Measurements from ENCODE around the gene FARS2.

Gene FARS2

DNA sequence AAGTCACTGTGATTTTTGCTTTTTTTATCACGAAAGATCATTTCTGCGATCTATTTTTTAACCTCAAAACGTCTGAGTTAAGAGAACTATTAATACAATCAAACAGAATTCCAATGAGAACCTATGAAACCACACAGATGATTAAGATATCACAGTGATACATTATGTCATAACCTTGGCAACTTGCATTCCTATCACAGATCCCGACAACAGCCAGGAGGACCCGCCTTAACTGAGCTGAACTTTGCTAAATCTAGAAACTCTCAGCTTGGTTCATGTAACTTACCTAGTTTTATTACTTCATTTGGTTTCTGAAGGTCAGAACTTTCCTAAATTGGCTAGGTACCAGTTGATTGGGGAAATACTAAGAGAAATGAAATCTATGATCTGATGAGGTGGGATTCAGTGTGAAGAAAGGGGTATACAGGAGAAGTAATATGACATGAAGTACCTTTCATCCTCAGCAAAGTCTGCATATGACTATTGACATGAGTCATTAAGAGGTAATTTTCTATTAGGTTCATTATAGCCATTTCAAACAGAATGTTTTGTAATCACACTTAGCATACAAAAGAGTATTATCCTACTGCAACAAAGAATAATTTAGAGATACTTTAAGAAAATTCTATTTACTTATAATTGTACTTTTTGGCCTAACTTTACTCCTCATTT lies 11.7 kb upstream of the FARS2 start:
- DNase-seq: no peak

DNA sequence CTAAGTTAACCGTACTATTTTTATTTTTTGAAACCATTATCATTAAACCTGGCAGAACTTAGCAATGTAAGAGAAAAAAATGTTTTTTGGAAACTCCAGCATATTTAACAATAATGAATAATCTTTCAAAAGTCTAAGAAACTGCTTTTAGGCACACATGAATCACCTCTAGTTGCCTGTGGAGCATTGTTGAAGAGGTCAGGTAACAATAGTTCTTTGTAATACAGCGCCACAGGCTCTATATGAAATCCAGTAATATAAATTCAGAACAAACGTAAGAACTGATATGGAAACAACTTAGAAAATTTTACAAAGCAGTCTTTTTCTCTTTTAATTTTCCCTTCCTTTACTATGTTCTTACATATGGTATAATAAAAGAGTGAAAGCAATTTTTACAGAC lies 10.9 kb upstream of the FARS2 start:
- DNase-seq: no peak

DNA sequence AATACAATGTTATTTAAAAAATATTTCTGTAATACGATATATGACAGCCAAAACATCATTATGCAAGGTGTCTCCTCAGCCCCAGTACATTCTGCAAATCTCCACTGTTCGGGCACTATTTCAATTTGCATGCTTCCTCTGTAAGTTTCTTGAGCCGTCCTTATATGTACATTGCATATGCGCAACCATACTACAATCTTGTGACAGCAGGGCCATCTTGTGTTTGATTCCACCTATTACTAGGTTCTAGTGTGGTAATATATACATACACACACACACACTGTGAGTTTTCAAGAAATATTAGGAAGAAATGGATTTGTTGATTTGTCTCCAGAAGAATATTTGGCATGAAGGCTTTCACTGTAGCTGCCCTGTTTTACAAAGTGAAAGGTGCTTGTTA lies 10.4 kb upstream of the FARS2 start:
- DNase-seq: no peak

- DNase-seq: no peak
Measured at GRCh38 chr6:5256952-5257351, 4.4 kb upstream of the FARS2 start.

DNA sequence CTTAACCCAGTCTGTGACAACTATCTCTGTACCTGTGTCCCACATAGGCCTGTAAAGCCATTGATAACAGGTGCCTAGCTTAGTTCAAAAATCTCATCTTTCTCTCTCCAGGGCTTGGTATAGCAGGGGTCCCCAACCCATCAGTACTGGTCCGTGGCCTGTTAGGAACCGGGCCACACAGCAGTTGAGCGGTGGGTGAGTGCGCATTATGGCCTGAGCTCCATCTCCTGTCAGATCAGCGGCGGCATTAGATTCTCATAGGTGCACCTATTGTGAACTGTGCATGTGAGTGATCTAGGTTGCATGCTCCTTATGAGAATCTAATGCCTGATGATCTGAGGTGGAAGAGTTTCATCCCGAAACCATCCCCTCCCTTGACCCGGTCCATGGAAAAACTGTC lies 3.9 kb upstream of the FARS2 start:
- DNase-seq: no peak

DNA sequence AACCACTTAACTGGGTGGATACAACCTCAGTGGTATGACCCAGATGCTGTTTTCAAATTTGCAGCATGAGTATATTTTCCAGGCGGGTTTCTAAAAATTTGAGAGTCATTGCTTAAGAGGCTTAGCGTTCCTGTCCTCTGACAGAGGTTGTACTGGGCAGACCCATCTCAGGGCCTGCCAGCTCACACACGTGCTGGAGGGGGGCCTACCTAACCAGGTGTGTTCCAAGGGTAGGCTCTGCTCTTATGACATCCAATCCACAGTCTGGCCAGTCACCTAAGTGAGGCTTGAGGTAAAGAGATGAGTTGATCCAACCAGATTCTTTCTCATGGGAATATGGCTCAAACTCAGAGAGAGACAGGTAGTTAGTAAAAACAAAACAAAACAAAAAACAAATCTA lies 1.9 kb upstream of the FARS2 start:
- no peak for DNase-seq

- peak; percentile 82 for DNase-seq
Measured at GRCh38 chr6:5260111-5260620, 1.1 kb upstream of the FARS2 start.

DNA sequence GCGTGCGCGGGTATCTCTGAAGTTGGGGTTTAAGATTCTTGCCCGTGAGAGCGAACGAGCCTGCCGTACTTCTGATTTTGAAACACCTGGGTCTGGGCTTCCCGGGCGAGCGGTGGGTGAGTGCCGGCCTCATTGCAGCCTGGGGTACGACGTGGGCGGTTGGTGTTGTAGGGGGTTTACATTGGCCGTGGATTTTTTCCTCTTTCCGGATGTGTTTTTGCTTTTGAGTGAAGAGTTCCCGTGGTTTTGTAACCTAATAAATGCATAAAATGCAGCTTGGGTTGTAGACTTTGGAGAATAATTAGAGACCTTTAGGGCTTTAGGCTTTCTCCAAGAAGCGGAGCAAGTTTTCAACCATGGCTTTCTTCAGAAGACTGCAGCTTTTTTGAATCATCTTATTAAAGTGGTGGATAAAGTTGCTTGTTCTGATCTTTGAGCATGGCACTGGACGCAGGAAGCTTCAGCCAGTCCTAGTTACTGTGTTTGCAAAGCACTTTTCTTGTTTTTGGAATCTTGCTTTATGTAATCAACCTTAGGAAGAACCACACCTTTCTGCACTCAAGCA lies 314 bp downstream of the FARS2 start:
- DNase-seq: no peak

- no peak for DNase-seq
Measured at GRCh38 chr6:5266423-5266822, 5.1 kb downstream of the FARS2 start.

DNA sequence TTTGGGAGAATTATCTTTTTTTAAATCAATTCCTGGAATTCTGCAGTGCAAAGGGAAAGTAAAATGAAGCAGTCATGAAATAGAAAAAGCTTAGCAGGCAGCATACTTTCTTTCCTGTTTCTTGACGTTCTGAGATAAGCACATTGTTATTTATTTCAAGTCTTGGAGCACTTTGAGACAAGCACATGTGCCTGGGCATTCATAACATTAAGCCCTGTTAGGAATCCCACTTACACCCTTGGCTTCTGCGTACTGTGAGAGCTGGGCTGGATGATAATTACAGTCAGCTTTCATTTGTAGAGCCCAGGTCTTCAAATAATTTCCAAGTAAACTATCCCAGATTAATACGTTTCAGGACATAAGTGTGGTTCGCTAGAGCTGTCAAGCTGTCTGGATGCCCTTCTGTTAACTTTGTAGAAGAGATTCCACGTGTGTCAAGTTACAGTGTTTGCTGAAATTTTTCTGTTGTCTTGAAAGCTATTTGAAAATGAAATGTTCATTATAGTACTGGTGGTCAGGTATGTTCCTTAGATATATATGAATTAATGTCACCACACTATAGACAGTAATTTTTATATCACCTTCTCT lies 8.9 kb downstream of the FARS2 start:
- DNase-seq: no peak

DNA sequence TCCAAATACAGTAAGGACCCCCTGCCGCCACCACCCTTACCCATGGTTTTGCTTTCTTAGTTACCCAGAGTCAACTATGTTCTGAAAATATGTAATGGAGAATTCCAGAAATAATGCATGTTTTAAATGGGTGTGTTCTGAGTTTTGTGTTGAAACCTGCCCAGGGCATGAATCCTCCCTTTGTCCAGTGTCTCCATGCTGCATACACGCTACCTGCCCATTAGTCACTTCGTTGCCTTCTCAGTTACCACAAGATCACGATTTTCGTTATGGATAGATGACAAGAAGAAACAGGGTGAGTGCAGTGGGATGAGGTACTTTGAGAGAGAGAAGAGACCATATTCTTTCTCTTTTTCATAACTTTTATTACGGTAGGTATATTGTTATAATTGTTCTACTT lies 10.6 kb downstream of the FARS2 start:
- DNase-seq: no peak

- DNase-seq: no peak
Measured at GRCh38 chr6:5274231-5274630, 12.9 kb downstream of the FARS2 start.

- DNase-seq: no peak
Measured at GRCh38 chr6:5275497-5275896, 14.2 kb downstream of the FARS2 start.

GRCh38 chr6:5276581-5276980 lies 15.3 kb downstream of the FARS2 start:
- DNase-seq: no peak

DNA sequence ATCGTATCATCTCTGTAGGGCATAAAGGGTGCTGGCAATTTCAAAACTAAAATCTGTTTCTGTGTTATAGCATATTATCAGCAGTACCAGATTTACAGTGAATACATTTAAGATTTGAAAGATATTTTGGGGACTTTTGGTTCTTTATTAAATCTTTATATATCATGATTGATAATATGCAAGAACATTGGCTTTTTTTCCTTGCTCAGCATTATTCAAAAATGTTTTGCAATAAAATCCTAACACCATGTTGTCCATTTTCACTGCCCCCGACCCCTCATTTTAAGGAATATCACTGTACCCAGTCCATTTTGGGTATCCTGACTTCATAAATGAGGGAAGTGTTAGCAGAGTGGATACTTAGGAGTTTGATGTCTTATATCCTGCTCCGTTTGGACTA lies 16.3 kb downstream of the FARS2 start:
- DNase-seq: no peak

DNA sequence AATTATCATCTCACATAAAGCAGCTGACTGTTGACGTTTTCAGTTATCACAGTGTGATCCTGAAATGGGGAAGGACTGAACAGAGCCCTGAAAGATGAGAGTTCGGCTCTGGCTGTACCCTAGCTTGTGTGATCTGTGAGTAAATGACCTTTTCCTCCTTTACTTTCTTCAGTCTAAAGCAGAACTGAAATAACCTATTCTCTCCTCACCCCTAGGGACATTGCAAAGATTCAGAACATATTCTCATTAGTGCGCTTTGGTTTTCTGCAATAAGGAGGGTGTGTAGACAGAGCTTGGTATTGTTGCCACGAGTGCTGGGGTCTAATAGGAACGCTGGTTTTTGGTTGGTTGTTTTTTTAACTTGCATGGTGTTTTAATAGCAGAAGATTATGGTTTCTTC lies 16.7 kb downstream of the FARS2 start:
- DNase-seq: no peak

DNA sequence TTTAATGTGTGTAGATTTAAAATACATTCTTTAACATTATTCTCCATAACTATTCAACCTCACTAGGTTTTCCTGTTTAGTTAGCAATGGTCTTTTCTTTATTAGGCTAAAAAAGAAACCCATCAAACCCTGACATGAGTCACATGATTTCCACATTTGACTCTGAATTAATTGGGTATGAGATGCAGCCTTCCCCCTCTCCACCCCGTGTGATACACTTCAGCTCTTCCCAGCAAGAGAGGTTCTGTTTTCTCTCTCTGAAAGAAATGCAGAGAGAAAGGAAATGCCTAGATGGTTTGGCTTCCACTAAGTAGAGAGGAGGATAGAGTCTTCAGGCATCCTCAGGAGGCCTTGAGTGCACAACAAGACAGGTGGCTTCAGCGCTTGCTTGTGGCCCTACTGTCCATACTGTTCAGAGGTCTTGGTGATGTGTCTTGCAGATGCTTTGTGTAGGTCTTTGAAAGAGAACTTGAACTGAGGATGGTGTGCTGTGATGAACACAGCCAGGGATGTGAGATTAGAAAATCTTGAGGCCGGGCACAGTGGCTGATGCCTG lies 17.3 kb downstream of the FARS2 start:
- DNase-seq: no peak

GRCh38 chr6:5279891-5280338 lies 18.6 kb downstream of the FARS2 start:
- DNase-seq: no peak

DNA sequence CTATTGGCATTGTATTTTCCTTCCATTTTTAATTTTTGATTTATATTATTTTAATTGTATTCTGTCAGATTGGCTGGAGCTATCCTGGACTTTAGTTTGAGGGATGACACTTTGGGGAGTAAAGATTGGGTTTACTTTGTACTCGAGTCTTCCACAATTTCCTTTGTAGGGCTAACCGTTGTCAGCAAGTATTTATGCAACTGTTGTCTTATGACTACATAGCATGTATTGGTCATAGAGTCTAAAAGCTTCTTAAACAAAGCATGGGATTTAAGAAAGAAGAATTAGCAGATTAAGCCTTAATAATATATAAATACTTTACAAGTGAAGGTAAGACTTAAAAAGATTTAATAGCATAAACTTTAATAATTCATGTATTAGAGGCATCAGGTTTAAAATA lies 19.6 kb downstream of the FARS2 start:
- no peak for DNase-seq

- DNase-seq: no peak
Measured at GRCh38 chr6:5282191-5282623, 20.9 kb downstream of the FARS2 start.

GRCh38 chr6:5285081-5285480 lies 23.8 kb downstream of the FARS2 start:
- DNase-seq: no peak

GRCh38 chr6:5285526-5285925 lies 24.2 kb downstream of the FARS2 start:
- no peak for DNase-seq

DNA sequence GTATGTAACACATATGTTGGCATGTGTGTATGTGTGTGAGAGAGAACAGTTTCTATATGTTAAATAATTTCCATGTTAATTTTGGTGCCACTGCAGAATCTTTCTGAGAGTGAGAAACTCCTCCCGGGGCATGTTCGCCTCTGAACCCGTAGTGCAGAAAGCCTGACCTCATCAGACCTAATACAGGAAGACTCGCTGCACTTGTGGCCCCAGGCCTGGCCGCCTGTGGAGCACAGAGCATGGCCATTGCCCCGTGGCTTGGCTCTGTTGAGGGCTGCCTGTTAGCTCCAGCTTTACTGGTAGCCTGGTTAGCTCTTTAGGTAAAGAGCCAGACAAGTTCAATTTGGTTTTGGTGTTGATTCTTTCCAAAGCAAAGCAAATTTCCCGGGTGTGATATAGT lies 25.5 kb downstream of the FARS2 start:
- no peak for DNase-seq

All from CD4-positive, alpha-beta T cell treated with Interleukin-15 for 1 hour (primary cell).